HCT116 (cell line): ENCODE measurements around the gene GRIFIN. TPM values are rescaled to one million over a fixed set of nuclear protein-coding genes. Genes with fewer than 3 reads are reported as not detected.

Experiments used
- ATAC-seq: fragments of 200-7000 bp; cut with Tn5 transposase; 2 replicates; pipeline ENCODE4 v1.9.1; 2020; ENCODE audit warnings: mild to moderate bottlenecking, moderate library complexity
- BruUV-seq: library from RNA; stranded (reverse); fragments of 400-500 nt; replicated peaks from 2 replicates; lab custom pipeline; 2021; lab: Mats Ljungman, UMichigan
- CTCF ChIA-PET: fragments of 300-600 bp; sonication (Branson Sonifier 250); formaldehyde crosslinking; loops from one replicate; lab custom pipeline; 2021; ENCODE audit warnings: antibody characterized with exemption; lab: Charles Lee
- POLR2A ChIA-PET: fragments of 300-600, 350-600 bp; sonication (Branson Sonifier 250); formaldehyde crosslinking; loops from one replicate; lab custom pipeline; 2021; ENCODE audit warnings: antibody characterized with exemption; lab: Charles Lee
- RAD21 ChIA-PET, 2 experiments: fragments of 300-600 bp; sonication (Branson Sonifier 250); formaldehyde crosslinking; loops; one replicate each; lab custom pipeline; 2023; ENCODE audit warnings: low total read pairs in 2 of 2; ENCODE audit not compliant: uncharacterized antibody in 2 of 2, unreplicated experiment in 2 of 2, low non-redundant PET in 1 of 2; lab: Charles Lee
- DNase-seq: peaks from one replicate; pipeline ENCODE4 v3.0.0-alpha.2; 2010; ENCODE audit warnings: low read depth, low spot score
- H2AFZ ChIP-seq: fragments of 200-600 bp; shearing (Covaris generic), sonication (generic); 2 replicates; pipeline ENCODE4 v1.6.1; 2017; ENCODE audit warnings: low read depth, mixed run types, mixed read lengths, antibody characterized with exemption, low read length; ENCODE audit not compliant: poor library complexity, severe bottlenecking
- H3K27ac ChIP-seq: 2 replicates; pipeline ENCODE4 v1.5.1; 2012; ENCODE audit warnings: low read depth, low read length
- H3K27me3 ChIP-seq: fragments of 200-600 bp; sonication (generic); 2 replicates; pipeline ENCODE4 v1.6.1; 2016; ENCODE audit warnings: mixed run types, low read length, mixed read lengths; ENCODE audit not compliant: insufficient read depth
- H3K36me3 ChIP-seq, 2 experiments: fragments of 200-500 bp in 1 of 2; fragments of 200-600 bp in 1 of 2; sonication (Bioruptor generic) in 1 of 2; sonication (generic) in 1 of 2; 2 replicates each; pipeline versions ENCODE4 v1.5.1 to v1.6.1; 2014 to 2016; ENCODE audit warnings: low read length in 2 of 2, inconsistent platforms in 1 of 2, mixed read lengths in 1 of 2, mixed run types in 1 of 2; ENCODE audit not compliant: insufficient read depth in 2 of 2, control insufficient read depth in 1 of 2
- H3K4me1 ChIP-seq, 2 experiments: fragments of 200-600 bp in 1 of 2; sonication (generic) in 1 of 2; 2 replicates each; pipeline versions ENCODE4 v1.5.1 to v1.6.1; 2012 to 2017; ENCODE audit warnings: low read length in 2 of 2, inconsistent platforms in 1 of 2, mild to moderate bottlenecking in 1 of 2, mixed read lengths in 1 of 2, mixed run types in 1 of 2, moderate library complexity in 1 of 2; ENCODE audit not compliant: insufficient read depth in 2 of 2, control insufficient read depth in 1 of 2
- H3K4me2 ChIP-seq: fragments of 200-600 bp; sonication (generic); 2 replicates; pipeline ENCODE4 v1.6.1; 2017; ENCODE audit warnings: mixed run types, low read length, mixed read lengths
- H3K4me3 ChIP-seq, 2 experiments: fragments of 200-600 bp in 1 of 2; sonication (generic) in 1 of 2; replicated peaks in 1 of 2; 2 replicates each; pipeline ENCODE4 v1.5.1; 2011 to 2016; ENCODE audit warnings: low read length in 2 of 2, control low read depth in 1 of 2, low read depth in 1 of 2, mild to moderate bottlenecking in 1 of 2, mixed read lengths in 1 of 2, mixed run types in 1 of 2
- H3K79me2 ChIP-seq: fragments of 200-600 bp; sonication (generic); 2 replicates; pipeline ENCODE4 v1.6.1; 2017; ENCODE audit warnings: mild to moderate bottlenecking, mixed run types, low read length, moderate library complexity, mixed read lengths; ENCODE audit not compliant: insufficient read depth
- H3K9ac ChIP-seq: fragments of 200-600 bp; sonication (generic); 2 replicates; pipeline ENCODE4 v1.6.1; 2016; ENCODE audit warnings: low read length, mixed read lengths
- H3K9me2 ChIP-seq: fragments of 200-600 bp; sonication (generic), shearing (Covaris generic); 2 replicates; pipeline ENCODE4 v1.6.1; 2017; ENCODE audit warnings: mixed run types, mild to moderate bottlenecking, moderate library complexity; ENCODE audit not compliant: insufficient read depth
- H3K9me3 ChIP-seq, 2 experiments: fragments of 200-500 bp in 1 of 2; fragments of 200-600 bp in 1 of 2; sonication (Bioruptor generic) in 1 of 2; sonication (generic) in 1 of 2; 2 replicates each; pipeline ENCODE4 v1.6.1; 2014 to 2017; ENCODE audit warnings: low read length in 2 of 2, mixed read lengths in 2 of 2, inconsistent platforms in 1 of 2, low read depth in 1 of 2, mild to moderate bottlenecking in 1 of 2, mixed run types in 1 of 2, moderate library complexity in 1 of 2; ENCODE audit not compliant: control insufficient read depth in 1 of 2, insufficient read depth in 1 of 2
- H4K20me1 ChIP-seq: fragments of 200-600 bp; sonication (generic), shearing (Covaris generic); 2 replicates; pipeline ENCODE4 v1.6.1; 2017; ENCODE audit warnings: mixed run types, mild to moderate bottlenecking, moderate library complexity; ENCODE audit not compliant: insufficient read depth
- EZH2 ChIP-seq: fragments of 200-600 bp; sonication (generic); IDR thresholded peaks from 2 replicates; pipeline ENCODE4 v1.6.1; 2017; ENCODE audit warnings: antibody characterized with exemption, mixed run types
- EZH2phosphoT487 ChIP-seq: fragments of 200-600 bp; IDR thresholded peaks from 2 replicates; pipeline ENCODE4 v1.6.1; 2018; ENCODE audit warnings: antibody characterized with exemption, borderline replicate concordance
- POLR2A ChIP-seq: IDR thresholded peaks from 2 replicates; pipeline ENCODE4 v1.7.0; 2011; ENCODE audit warnings: borderline replicate concordance; ENCODE audit not compliant: insufficient read depth, insufficient read length; ENCODE audit errors: extremely low read depth
- SIN3A ChIP-seq: IDR thresholded peaks from 2 replicates; pipeline ENCODE4 v1.6.1; 2012; ENCODE audit warnings: low read depth
- SP1 ChIP-seq: IDR thresholded peaks from 2 replicates; pipeline ENCODE4 v1.6.1; 2012; ENCODE audit warnings: low read depth
- YY1 ChIP-seq: IDR thresholded peaks from 2 replicates; pipeline ENCODE4 v1.6.1; 2011; ENCODE audit warnings: low read length, low read depth, moderate library complexity, mild to moderate bottlenecking; ENCODE audit not compliant: insufficient replicate concordance; ENCODE audit errors: extremely low read depth
- ZFX ChIP-seq: fragments of 450-650 bp; IDR thresholded peaks from 2 replicates; pipeline ENCODE4 v1.6.1; 2017
- ZNF274 ChIP-seq: fragments of 200-500 bp; sonication (Bioruptor generic); IDR thresholded peaks from 2 replicates; pipeline ENCODE4 v1.6.1; 2014; ENCODE audit warnings: mild to moderate bottlenecking, low read depth, low read length, inconsistent platforms
- intact Hi-C: fragments of 100-400 bp; cut with micrococcal nuclease; formaldehyde crosslinking; loops from 2 replicates; pipeline ENCODE4 v1.10.0; 2022
- total RNA-seq: library from RNA; stranded (reverse); gene quantifications from one replicate; pipeline ENCODE4 v1.2.1, GENCODE V29; 2021; ENCODE audit not compliant: unreplicated experiment
- TF ChIP-seq, protein P1 (sequence below): IDR thresholded peaks from 2 replicates; pipeline ENCODE4 v1.6.1; 2012
- TF ChIP-seq, protein P2 (sequence below): IDR thresholded peaks from 2 replicates; pipeline ENCODE4 v1.6.1; 2012; ENCODE audit warnings: low read depth
- TF ChIP-seq, protein P3 (sequence below), 3 experiments: fragments of 200-600 bp in 1 of 3; sonication (generic) in 1 of 3; IDR thresholded peaks in 2 of 3; conservative IDR thresholded peaks in 1 of 3; 2 replicates each; pipeline ENCODE4 v1.5.1; 2012 to 2017; ENCODE audit warnings: low read depth in 2 of 3, low read length in 2 of 3, antibody characterized with exemption in 1 of 3, borderline replicate concordance in 1 of 3, control low read depth in 1 of 3, mild to moderate bottlenecking in 1 of 3, mixed read lengths in 1 of 3, mixed run types in 1 of 3, moderate library complexity in 1 of 3; ENCODE audit not compliant: insufficient read depth in 1 of 3

The GRIFIN gene
- total RNA-seq, 1 experiment from 2014 or later = not detected

DNA sequence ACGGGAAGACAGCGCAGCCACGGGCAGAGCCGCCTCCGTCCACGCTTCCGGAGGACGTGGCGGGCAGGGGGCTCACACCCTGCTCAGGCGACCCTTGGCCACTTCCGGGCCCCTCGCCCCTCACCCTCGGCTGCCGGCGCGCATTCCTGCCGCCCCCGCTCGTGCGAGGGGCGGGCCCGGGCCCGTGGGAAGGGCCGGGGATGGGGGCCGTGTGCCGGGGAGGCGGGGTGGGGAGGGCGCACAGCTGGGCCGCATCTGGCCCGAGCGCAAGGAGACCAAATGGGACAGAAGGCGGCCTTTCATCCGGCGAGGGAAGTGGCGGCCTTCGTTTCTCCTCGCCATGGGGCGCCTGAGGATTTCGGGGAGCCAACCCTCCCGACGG is 42.5 kb upstream of the GRIFIN start:
- TF ChIP-seq, protein P1, sequence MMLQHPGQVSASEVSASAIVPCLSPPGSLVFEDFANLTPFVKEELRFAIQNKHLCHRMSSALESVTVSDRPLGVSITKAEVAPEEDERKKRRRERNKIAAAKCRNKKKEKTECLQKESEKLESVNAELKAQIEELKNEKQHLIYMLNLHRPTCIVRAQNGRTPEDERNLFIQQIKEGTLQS = no peak
- TF ChIP-seq EZH2 (no peak), SIN3A (no peak), ZNF274 (no peak), EZH2phosphoT487 (no peak), SP1 (no peak), YY1 (no peak), POLR2A (no peak), ZFX (no peak)
- TF ChIP-seq, protein P2, sequence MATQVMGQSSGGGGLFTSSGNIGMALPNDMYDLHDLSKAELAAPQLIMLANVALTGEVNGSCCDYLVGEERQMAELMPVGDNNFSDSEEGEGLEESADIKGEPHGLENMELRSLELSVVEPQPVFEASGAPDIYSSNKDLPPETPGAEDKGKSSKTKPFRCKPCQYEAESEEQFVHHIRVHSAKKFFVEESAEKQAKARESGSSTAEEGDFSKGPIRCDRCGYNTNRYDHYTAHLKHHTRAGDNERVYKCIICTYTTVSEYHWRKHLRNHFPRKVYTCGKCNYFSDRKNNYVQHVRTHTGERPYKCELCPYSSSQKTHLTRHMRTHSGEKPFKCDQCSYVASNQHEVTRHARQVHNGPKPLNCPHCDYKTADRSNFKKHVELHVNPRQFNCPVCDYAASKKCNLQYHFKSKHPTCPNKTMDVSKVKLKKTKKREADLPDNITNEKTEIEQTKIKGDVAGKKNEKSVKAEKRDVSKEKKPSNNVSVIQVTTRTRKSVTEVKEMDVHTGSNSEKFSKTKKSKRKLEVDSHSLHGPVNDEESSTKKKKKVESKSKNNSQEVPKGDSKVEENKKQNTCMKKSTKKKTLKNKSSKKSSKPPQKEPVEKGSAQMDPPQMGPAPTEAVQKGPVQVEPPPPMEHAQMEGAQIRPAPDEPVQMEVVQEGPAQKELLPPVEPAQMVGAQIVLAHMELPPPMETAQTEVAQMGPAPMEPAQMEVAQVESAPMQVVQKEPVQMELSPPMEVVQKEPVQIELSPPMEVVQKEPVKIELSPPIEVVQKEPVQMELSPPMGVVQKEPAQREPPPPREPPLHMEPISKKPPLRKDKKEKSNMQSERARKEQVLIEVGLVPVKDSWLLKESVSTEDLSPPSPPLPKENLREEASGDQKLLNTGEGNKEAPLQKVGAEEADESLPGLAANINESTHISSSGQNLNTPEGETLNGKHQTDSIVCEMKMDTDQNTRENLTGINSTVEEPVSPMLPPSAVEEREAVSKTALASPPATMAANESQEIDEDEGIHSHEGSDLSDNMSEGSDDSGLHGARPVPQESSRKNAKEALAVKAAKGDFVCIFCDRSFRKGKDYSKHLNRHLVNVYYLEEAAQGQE = no peak
- TF ChIP-seq, protein P3, sequence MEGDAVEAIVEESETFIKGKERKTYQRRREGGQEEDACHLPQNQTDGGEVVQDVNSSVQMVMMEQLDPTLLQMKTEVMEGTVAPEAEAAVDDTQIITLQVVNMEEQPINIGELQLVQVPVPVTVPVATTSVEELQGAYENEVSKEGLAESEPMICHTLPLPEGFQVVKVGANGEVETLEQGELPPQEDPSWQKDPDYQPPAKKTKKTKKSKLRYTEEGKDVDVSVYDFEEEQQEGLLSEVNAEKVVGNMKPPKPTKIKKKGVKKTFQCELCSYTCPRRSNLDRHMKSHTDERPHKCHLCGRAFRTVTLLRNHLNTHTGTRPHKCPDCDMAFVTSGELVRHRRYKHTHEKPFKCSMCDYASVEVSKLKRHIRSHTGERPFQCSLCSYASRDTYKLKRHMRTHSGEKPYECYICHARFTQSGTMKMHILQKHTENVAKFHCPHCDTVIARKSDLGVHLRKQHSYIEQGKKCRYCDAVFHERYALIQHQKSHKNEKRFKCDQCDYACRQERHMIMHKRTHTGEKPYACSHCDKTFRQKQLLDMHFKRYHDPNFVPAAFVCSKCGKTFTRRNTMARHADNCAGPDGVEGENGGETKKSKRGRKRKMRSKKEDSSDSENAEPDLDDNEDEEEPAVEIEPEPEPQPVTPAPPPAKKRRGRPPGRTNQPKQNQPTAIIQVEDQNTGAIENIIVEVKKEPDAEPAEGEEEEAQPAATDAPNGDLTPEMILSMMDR (IDR thresholded peaks at IDR 0.05 in 2 of 3, conservative IDR thresholded peaks at IDR 0.05 in 1 of 3; ENCODE audit: borderline replicate concordance in 1 of 3, insufficient read depth in 1 of 3, low read depth in 2 of 3, low read length in 2 of 3) = no peak
- H3K4me3 ChIP-seq = peak overlapping the region in 1 of 2 experiments; percentile 47; a peak in 1 of 4 replicates
- no TSS peak for BruUV-seq
- intact Hi-C loops = no loop called here
- no peak for ATAC-seq
- ChIA-PET POLR2A (no interaction called here), CTCF (no interaction called here), RAD21 (no interaction called here)
- H3K36me3 ChIP-seq = no peaks in the 10 kb centered on the region
- H3K79me2 ChIP-seq = peaks cover 13% of the 10 kb centered on the region; the same call in 1 of the 2 replicates
- no peak for DNase-seq
- H2AFZ ChIP-seq = no peak overlapping the region
- no peaks in the 10 kb centered on the region for H4K20me1 ChIP-seq
- H3K27ac ChIP-seq = no peak overlapping the region
- H3K9ac ChIP-seq = peak overlapping the region; percentile 56; the same call in 1 of the 2 replicates
- peaks cover 36 to 63% of the 10 kb centered on the region in 2 experiments for H3K4me1 ChIP-seq
- H3K9me2 ChIP-seq = no peaks in the 10 kb centered on the region
- H3K27me3 ChIP-seq = no peaks in the 10 kb centered on the region
- no peaks in the 10 kb centered on the region for H3K9me3 ChIP-seq
- H3K4me2 ChIP-seq = peak overlapping the region; percentile 76
